Astrocyte of the spinal cord (primary cell): Measurements from ENCODE around the gene CARD9.
A peak's percentile ranks its signal among the peaks of the same experiment; 100 is the strongest.

Source experiments
- DNase-seq: peaks from one replicate; pipeline ENCODE4 v3.0.0; 2011; ENCODE audit warnings: low read depth, low spot score
- H3K4me3 ChIP-seq: 2 replicates; pipeline ENCODE4 v1.5.1; 2011; ENCODE audit warnings: low read depth, mild to moderate bottlenecking, low read length, moderate library complexity
- in situ Hi-C: cut with HindIII; loops from 2 replicates; pipeline ENCODE4 v1.10.0; 2017; ENCODE audit warnings: low sequenced_read_pairs
- TF ChIP-seq, protein P1 (sequence below): IDR thresholded peaks from 2 replicates; pipeline ENCODE4 v1.5.1; 2012; ENCODE audit warnings: low read depth, mild to moderate bottlenecking, low read length, inconsistent platforms

The CARD9 gene

DNA sequence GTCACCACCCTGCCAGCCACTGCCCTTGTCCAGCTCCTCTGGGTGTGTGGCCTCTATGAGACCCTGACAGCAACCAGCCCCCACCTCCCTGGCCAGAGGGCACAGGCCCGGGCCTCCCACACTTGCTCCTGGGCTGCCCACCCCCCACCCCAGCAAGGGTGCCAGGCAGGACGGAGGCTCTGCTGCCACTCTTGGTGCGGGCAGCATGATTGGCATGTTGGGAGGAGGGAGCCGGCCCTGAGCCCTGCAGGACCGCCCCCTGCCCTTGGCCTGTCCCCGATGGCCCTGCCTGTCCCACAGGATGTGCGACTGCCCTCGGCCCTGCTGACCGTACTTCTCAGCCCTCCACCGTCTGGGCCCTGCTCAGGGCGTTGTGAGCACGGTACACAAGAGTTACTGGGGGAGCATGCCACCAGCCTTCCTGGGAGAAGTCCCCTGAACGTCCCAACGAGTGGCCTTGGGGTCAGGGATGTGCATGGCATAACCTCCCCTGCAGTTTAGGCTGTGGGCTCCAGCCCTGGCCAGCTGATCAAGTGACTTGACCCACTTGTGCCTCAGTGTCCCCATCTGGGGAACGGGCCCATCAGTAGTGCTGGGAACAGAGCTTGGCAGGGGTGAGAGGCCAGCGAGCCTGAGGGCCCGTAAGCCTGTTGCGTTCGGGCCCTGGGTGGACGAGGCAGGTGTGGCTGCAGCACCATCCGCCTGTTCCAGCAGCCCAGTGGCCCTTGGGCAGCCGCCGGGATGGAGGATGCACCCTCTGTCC lies 30.2 kb downstream of the CARD9 start:
- no peak overlapping the region for H3K4me3 ChIP-seq

DNA sequence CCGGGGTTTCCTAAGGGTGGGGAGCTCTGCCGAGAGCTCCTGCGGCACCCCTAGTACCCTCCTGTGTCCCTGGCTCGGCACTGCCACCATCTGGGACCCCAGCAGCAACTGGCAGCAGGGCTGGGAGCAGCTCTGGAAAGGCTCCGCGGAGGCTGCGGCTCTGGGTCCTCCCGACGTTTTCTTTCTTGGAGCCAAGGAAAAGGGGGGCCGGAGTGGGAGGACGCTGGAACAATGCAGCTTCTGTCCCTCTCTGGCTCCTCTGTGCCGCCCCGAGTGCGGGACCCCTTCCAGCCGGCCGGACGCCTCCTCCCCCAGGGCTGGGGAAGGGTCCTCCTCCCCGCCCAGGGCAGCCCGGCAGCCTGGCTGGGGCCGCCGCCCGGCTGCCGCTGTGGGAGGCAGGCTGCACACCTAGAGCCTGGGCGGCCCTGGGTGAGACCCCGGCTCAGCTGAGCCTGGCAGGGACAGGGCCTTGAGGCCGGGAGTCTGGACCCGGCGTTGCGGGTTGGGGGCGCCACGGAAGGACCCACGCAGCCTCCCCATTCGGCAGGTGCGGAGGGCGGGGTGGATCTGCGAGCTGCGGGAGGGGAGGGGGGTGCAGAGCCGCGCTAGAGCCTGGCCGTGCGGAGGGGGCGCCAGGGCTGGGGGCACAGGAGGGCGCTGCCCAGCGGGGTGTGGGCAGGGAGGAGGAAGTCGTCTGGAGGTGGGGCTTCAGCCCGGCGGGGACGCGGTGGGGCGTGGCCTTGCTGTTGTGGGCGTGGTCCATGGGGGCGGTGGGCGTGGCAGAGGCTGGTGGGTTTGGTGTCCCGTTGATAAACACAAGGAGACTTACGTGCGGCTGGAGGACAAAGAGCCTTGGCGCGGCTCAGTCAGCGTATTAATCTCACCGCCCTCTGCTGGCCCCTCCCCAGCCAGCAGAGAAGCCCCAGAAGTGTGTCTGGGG lies 31.0 kb downstream of the CARD9 start:
- in situ Hi-C loops, result no loop called here
- TF ChIP-seq, protein P1, sequence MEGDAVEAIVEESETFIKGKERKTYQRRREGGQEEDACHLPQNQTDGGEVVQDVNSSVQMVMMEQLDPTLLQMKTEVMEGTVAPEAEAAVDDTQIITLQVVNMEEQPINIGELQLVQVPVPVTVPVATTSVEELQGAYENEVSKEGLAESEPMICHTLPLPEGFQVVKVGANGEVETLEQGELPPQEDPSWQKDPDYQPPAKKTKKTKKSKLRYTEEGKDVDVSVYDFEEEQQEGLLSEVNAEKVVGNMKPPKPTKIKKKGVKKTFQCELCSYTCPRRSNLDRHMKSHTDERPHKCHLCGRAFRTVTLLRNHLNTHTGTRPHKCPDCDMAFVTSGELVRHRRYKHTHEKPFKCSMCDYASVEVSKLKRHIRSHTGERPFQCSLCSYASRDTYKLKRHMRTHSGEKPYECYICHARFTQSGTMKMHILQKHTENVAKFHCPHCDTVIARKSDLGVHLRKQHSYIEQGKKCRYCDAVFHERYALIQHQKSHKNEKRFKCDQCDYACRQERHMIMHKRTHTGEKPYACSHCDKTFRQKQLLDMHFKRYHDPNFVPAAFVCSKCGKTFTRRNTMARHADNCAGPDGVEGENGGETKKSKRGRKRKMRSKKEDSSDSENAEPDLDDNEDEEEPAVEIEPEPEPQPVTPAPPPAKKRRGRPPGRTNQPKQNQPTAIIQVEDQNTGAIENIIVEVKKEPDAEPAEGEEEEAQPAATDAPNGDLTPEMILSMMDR, result no peak
- peak; percentile 71 for DNase-seq
- H3K4me3 ChIP-seq, result no peak overlapping the region

More for the DNA sequence above, 30.2 kb downstream of the CARD9 start:
- in situ Hi-C loops, result no loop called here
- DNase-seq, result no peak
- TF ChIP-seq, protein P1, result no peak

DNA sequence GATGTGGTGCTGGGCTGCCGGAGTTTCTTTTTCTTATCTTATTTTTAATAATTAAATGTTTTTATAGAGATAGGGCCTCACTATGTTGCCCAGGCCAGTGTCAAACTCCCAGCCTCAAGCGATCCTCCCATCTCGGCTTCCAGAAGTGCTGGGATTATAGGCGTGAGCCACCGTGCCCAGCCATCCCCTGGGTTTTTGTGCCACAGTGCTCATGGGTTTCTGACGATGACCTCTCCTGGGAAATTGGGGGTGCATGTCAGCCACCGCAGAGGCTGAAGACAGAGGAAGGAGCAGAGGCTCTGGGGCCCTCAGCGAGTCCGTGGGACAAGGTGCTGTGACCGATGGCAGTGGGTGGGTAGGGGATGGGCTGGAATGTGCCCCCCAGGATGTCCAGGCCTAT lies 31.7 kb downstream of the CARD9 start:
- H3K4me3 ChIP-seq, result no peak overlapping the region
- TF ChIP-seq, protein P1, result no peak
- no peak for DNase-seq
- in situ Hi-C loops, result no loop called here

DNA sequence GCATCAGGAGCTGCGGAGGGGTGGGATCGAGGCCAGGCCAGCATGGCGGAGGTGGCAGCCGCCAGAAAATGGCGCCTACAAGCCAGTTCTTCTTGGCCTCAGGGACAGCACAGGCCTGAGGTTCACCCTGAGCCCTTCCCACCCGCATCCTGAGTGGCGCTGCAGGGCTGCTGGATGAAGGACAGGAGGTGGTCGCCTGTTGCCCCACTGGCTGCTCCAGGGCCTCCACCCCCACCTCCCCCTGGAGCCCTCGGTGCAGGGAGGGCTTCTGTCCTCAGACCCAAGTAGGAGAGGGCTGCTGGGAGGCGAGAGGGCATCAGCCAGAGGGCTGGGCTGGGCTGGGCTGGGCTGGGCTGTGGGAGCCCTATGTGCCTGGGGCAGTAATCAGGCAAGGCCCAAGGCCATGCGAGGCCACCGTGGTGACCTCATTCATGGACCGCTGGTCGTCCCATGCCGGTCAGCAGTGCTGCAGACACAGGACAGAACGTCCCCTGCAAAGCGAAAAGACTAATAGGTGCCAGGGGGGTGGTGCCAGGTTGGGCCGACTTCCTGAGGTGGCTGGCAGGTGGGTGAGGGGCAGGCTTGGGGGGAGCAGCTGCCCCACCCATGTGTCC lies 32.3 kb downstream of the CARD9 start:
- H3K4me3 ChIP-seq, result no peak overlapping the region
- TF ChIP-seq, protein P1, result no peak
- in situ Hi-C loops, result no loop called here
- DNase-seq, result no peak

DNA sequence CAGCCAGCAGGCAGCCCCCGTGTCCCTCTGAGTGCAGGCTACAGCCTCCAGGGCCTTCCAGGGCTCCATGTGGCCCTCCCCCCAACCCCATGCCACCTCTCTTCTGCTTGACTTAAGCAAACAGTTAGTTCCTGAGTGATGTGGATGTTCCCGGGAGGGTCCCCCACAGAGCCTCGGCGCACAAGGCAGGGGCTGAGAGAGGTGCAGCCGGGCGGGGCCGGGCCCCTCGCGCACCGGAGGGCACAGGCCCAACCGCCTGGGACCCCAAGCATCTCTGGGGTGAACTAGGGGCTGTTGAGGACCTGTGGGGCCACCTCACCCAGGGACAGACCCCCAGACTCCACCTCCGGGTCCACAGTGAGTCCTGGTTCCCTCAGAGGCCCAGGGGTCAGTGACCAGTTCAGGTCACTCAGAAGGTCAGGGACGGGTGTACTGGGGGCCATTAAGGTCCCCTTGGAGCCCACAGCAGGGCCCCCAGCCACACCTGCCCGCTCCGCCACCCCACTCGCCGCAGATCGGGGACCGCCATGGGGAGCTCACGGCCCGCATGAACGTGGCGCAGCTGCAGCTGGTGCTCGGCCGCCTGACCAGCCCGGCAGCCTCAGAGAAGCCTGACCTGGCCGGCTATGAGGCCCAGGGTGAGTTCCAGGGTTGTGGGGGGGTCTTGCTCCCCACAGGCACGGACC lies 33.0 kb downstream of the CARD9 start:
- TF ChIP-seq, protein P1, result no peak
- in situ Hi-C loops, result no loop called here
- no peak overlapping the region for H3K4me3 ChIP-seq
- no peak for DNase-seq

DNA sequence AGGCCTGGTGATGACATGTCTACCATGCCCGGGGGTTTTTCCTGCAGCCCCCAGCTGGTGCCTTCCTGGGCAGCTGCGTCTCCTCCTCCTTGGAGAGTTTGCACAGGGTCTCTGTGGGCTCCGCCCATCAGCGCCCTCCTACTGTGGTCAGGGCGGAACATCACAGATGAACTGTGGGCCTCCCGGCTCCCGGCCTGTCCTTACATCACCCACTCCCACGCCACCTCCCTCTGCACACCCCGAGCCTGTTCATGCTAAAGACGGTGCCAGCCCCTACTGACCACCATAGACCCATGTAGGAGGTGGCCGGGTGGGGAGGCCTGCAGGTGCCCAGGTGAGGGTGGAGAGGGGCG lies 33.5 kb downstream of the CARD9 start:
- H3K4me3 ChIP-seq, result no peak overlapping the region
- in situ Hi-C loops, result no loop called here
- DNase-seq, result no peak
- TF ChIP-seq, protein P1, result no peak
